GM06990 (cell line): ENCODE results near the gene EMB.

ENCODE experiments used
- DNase-seq: peaks from one replicate; pipeline ENCODE4 v3.0.0-alpha.2; 2011; ENCODE audit not compliant: insufficient read length; ENCODE audit errors: extremely low read depth
- H3K27me3 ChIP-seq: replicated peaks from 2 replicates; pipeline ENCODE4 v1.6.0; 2011; ENCODE audit warnings: low read length; ENCODE audit not compliant: control insufficient read depth, insufficient read depth
- H3K36me3 ChIP-seq: 2 replicates; pipeline ENCODE4 v1.5.1; 2011; ENCODE audit warnings: low read length; ENCODE audit not compliant: control insufficient read depth, insufficient read depth
- H3K4me3 ChIP-seq: replicated peaks from 2 replicates; pipeline ENCODE4 v1.5.1; 2011; ENCODE audit warnings: low read depth, mild to moderate bottlenecking, control low read depth, low read length
- TF ChIP-seq, protein P1 (sequence below): IDR thresholded peaks from 2 replicates; pipeline ENCODE4 v1.5.1; 2011; ENCODE audit warnings: low read length, control low read depth, mild to moderate bottlenecking, inconsistent platforms; ENCODE audit not compliant: insufficient read depth, poor library complexity, severe bottlenecking

Gene EMB

DNA sequence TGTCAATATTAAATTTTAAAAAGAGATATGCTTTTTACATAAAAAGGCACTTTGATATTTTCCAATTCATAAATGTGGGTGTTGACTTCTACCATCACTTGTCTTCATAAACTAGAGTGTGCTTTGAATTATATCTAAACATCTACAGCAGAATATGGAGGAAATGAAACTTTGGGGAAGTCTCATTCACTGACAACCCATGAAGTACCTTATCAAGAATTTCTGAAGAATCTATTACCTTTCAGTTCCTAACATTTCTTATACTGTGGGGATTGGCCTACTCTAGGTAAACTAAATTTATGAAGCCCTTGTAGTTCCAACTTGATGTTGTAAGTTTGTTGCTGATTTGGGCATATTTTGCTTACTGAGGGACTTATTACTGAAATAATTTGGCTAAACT is 81.9 kb downstream of the EMB start:
- no peak for DNase-seq
- H3K36me3 ChIP-seq, result no peaks in the 10 kb centered on the region
- TF ChIP-seq, protein P1, sequence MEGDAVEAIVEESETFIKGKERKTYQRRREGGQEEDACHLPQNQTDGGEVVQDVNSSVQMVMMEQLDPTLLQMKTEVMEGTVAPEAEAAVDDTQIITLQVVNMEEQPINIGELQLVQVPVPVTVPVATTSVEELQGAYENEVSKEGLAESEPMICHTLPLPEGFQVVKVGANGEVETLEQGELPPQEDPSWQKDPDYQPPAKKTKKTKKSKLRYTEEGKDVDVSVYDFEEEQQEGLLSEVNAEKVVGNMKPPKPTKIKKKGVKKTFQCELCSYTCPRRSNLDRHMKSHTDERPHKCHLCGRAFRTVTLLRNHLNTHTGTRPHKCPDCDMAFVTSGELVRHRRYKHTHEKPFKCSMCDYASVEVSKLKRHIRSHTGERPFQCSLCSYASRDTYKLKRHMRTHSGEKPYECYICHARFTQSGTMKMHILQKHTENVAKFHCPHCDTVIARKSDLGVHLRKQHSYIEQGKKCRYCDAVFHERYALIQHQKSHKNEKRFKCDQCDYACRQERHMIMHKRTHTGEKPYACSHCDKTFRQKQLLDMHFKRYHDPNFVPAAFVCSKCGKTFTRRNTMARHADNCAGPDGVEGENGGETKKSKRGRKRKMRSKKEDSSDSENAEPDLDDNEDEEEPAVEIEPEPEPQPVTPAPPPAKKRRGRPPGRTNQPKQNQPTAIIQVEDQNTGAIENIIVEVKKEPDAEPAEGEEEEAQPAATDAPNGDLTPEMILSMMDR, result no peak
- no peaks in the 10 kb centered on the region for H3K27me3 ChIP-seq
- no peak overlapping the region for H3K4me3 ChIP-seq

DNA sequence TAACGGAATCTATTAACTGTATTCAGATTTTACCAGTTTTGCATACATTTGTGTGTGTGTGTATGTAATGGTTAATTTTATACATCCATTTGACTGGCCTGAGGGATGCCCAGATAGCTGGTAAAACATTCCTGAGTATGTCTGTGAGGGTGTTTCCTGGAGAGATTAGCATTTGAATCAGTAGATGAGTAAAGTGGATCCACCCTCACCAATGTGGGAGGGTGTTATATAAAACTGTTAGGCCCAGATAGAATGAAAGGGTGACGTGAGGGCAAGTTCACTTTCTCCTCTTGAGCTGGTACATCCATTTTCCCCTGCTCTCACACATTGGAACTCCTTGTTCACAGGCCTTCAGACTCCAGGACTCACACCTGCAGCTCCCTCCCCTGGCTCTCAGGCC is 88.7 kb downstream of the EMB start:
- TF ChIP-seq, protein P1, result no peak
- Histone ChIP-seq H3K27me3 (no peaks in the 10 kb centered on the region), H3K4me3 (no peak overlapping the region), H3K36me3 (no peaks in the 10 kb centered on the region)
- no peak for DNase-seq
